VCaP (cell line): ENCODE results near the gene FRMPD4.
"Not testable (repeated sequence)": the region's sequence is repeated elsewhere in the genome, so short reads cannot be mapped to it uniquely, and the experiment has no call there.

Experiments
- H3K27ac ChIP-seq: fragments of 450-650 bp; 2 replicates; pipeline ENCODE4 v1.5.1; 2017
- CTCF ChIP-seq: fragments of 450-650 bp; conservative IDR thresholded peaks from 2 replicates; pipeline ENCODE4 v1.5.1; 2017; ENCODE audit warnings: mild to moderate bottlenecking, moderate library complexity

Gene FRMPD4

GRCh38 chrX:12159799-12160198 lies 21.5 kb downstream of the FRMPD4 start:
- no peak for TF ChIP-seq CTCF
- H3K27ac ChIP-seq = no peak overlapping the region

GRCh38 chrX:12162420-12162819 lies 24.1 kb downstream of the FRMPD4 start:
- no peak for TF ChIP-seq CTCF
- H3K27ac ChIP-seq = no peak overlapping the region

GRCh38 chrX:12164180-12164579 lies 25.9 kb downstream of the FRMPD4 start:
- H3K27ac ChIP-seq = not testable (repeated sequence)

- H3K27ac ChIP-seq = no peak overlapping the region
- no peak for TF ChIP-seq CTCF
Observed at GRCh38 chrX:12170755-12171154, 32.5 kb downstream of the FRMPD4 start.

- no peak overlapping the region for H3K27ac ChIP-seq
- TF ChIP-seq CTCF = no peak
Observed at GRCh38 chrX:12174358-12174757, 36.1 kb downstream of the FRMPD4 start.

- H3K27ac ChIP-seq = no peak overlapping the region
- TF ChIP-seq CTCF = no peak
Observed at GRCh38 chrX:12197030-12197429, 58.8 kb downstream of the FRMPD4 start.

GRCh38 chrX:12206413-12206812 lies 68.1 kb downstream of the FRMPD4 start:
- no peak overlapping the region for H3K27ac ChIP-seq
- no peak for TF ChIP-seq CTCF

- no peak overlapping the region for H3K27ac ChIP-seq
- TF ChIP-seq CTCF = no peak
Observed at GRCh38 chrX:12210196-12210815, 72.0 kb downstream of the FRMPD4 start.
